ENCODE measurements around the gene GABRG3. TPM values are rescaled to one million over a fixed set of nuclear protein-coding genes. Genes with fewer than 3 reads are reported as not detected.

The GABRG3 gene
- total and polyA plus RNA-seq, 11 donors, result not detected

DNA sequence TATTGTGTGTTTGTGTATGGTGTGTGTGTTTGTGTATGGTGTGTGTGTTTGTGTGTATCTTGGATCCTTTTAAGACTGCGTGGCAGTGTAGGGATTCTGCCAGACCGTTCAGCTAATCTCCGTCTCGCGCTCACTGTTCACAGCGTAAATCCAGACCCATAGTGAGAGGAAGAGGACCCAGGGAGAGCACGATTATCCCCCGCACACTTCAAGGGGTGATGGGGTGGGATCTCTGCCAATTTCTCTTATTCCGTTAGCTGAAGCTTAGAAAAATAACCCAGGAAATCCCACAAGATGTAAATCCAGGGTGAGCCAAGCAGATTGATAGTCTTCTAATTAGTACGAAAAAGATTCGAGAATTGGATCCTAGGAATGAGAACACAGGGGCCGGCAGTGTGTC is 381.2 kb downstream of the GABRG3 start:
- 78 to 80% (median 79%) methylated on average over 12 of the region's 12 CpGs for WGBS, 4 donors
- intact Hi-C loops (cut with DNase I), result loop anchor here in 6 of 10 donors (10.0 kb wide), 2 partner anchors 287 to 457 kb away; no protein-coding TSS in a partner anchor

DNA sequence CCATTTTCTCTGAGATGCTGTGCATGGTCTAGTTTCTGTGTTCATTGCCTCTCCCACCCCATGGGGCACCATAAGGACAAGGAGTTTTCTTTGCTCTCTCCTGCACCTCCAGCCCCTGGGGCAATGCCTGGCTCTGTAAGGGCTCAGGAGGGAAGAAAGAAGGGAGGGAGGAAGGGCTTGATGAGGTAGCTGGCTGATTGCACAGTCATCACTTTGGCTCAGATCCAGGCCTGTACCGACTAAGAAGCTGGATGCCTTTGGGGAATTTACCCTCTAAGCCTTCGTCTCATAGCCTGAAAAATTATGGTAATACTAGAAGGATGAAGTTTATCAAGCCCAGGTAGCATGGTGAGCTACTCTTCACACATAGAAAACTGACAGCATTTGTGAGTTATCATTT is 382.9 kb downstream of the GABRG3 start:
- intact Hi-C loops (cut with DNase I), result loop anchor here in 6 of 10 donors (10.0 kb wide), 2 partner anchors 289 to 459 kb away; no protein-coding TSS in a partner anchor
- Histone ChIP-seq H3K36me3 (no peaks in the 10 kb centered on the region), H3K4me1 (no peaks in the 10 kb centered on the region), H3K4me3 (no peak overlapping the region), H3K27ac (no peak overlapping the region), H3K9me3 (no peaks in the 10 kb centered on the region), H3K27me3 (peaks cover 0 to 13% (median 0%) of the 10 kb centered on the region in 9 donors)
- no peak for DNase-seq
- ATAC-seq, result no peak
- no peak for TF ChIP-seq POLR2A (IDR thresholded peaks at IDR 0.05)
- TF ChIP-seq, protein P1, sequence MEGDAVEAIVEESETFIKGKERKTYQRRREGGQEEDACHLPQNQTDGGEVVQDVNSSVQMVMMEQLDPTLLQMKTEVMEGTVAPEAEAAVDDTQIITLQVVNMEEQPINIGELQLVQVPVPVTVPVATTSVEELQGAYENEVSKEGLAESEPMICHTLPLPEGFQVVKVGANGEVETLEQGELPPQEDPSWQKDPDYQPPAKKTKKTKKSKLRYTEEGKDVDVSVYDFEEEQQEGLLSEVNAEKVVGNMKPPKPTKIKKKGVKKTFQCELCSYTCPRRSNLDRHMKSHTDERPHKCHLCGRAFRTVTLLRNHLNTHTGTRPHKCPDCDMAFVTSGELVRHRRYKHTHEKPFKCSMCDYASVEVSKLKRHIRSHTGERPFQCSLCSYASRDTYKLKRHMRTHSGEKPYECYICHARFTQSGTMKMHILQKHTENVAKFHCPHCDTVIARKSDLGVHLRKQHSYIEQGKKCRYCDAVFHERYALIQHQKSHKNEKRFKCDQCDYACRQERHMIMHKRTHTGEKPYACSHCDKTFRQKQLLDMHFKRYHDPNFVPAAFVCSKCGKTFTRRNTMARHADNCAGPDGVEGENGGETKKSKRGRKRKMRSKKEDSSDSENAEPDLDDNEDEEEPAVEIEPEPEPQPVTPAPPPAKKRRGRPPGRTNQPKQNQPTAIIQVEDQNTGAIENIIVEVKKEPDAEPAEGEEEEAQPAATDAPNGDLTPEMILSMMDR (IDR thresholded peaks at IDR 0.05), result no peak
- 27 to 48% (median 39%) methylated on average over 2 of the region's 2 CpGs for WGBS, 4 donors

More for the DNA sequence above, 381.2 kb downstream of the GABRG3 start:
- ATAC-seq (no peak), DNase-seq (no peak)
- Histone ChIP-seq H3K27me3 (peaks cover 0 to 10% (median 0%) of the 10 kb centered on the region in 9 donors), H3K4me3 (no peak overlapping the region), H3K36me3 (no peaks in the 10 kb centered on the region), H3K27ac (no peak overlapping the region), H3K9me3 (no peaks in the 10 kb centered on the region), H3K4me1 (no peaks in the 10 kb centered on the region)
- TF ChIP-seq POLR2A (IDR thresholded peaks at IDR 0.05), result no peak

DNA sequence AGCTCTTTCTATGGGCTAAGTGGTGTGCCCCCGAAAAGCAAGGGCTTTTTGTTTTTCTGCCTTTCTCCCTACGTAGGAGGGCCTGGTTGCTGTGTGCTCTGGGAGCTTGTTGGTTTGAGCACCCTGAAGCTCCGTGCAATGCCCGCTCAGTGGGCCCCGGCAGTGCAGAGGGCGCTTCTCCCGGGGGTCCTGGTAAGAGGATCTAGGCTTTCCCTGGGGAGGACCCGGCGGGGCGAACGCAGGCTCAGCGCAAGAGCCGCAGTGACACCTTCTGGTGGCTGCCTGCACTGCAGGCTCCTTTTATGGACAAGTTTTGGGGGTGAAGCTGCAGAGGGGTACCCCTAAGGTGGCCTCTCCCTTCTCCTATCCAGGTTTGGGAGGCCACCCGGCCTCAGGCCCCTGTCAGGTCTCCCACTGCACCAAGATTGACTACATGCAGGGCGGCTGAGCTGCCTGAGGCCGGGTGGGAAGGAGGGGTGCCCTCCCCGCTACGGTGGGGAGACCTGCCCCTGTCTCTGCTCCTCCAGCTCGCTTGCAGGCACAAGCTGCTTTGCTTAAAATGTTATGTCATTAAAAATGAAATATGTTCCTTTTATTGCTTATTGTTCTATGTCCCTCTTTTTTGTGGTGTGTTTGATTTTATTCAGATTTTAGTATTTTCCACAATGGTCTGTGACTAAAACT is 387.9 kb downstream of the GABRG3 start:
- peak in 2 of 5 donors; percentile 28 to 52 for DNase-seq
- TF ChIP-seq, protein P1 (IDR thresholded peaks at IDR 0.05), result peak; percentile 36 to 74 (median 57)
- TF ChIP-seq POLR2A (IDR thresholded peaks at IDR 0.05), result no peak
- H3K9me3 ChIP-seq, result no peaks in the 10 kb centered on the region
- WGBS, 4 donors, result 26 to 27% (median 26%) methylated on average over 18 to 19 of the region's 19 CpGs
- no peaks in the 10 kb centered on the region for H3K36me3 ChIP-seq
- H3K4me1 ChIP-seq, result no peaks in the 10 kb centered on the region
- H3K4me3 ChIP-seq, result no peak overlapping the region
- peaks cover 0 to 29% (median 0%) of the 10 kb centered on the region in 9 donors for H3K27me3 ChIP-seq
- ATAC-seq, result no peak
- H3K27ac ChIP-seq, result no peak overlapping the region
- intact Hi-C loops (cut with DNase I), result loop anchor here in 9 of 10 donors (2.0 to 10.0 kb wide), 6 partner anchors 294 to 470 kb away; no protein-coding TSS in a partner anchor

DNA sequence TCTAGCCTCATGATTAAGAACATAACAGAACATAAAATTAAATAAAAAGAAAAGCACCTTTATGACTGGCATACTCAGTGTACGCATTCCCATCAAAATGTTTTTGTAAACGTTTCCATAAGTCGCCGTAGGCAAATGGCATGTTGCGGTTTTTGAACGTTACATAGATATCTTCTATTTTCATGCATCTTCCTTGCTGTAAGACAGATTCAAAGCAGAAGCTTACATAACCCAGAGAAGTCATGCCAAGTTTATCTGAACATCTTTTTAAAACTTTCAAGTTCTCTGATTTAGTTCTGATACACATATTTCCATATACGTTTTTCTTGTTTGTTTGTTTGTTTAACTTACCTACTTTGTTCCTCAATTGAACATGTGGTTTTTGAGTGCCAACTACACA is 388.6 kb downstream of the GABRG3 start:
- TF ChIP-seq, protein P1 (IDR thresholded peaks at IDR 0.05), result no peak
- TF ChIP-seq POLR2A (IDR thresholded peaks at IDR 0.05), result no peak
- ATAC-seq (no peak), DNase-seq (no peak)
- H3K9me3 ChIP-seq, result no peaks in the 10 kb centered on the region
- H3K36me3 ChIP-seq, result no peaks in the 10 kb centered on the region
- H3K27ac ChIP-seq, result no peak overlapping the region
- 80 to 83% (median 82%) methylated on average over 7 of the region's 7 CpGs for WGBS, 4 donors
- H3K4me1 ChIP-seq, result no peaks in the 10 kb centered on the region
- H3K4me3 ChIP-seq, result no peak overlapping the region
- H3K27me3 ChIP-seq, result peaks cover 0 to 26% (median 0%) of the 10 kb centered on the region in 9 donors
- intact Hi-C loops (cut with DNase I), result loop anchor here in 9 of 10 donors (2.0 to 10.0 kb wide), 6 partner anchors 295 to 471 kb away; no protein-coding TSS in a partner anchor

All from heart left ventricle (tissue), 16 donors.